Measurements from ENCODE around the gene DAGLB.
"Not testable (repeated sequence)": the region's sequence is repeated elsewhere in the genome, so short reads cannot be mapped to it uniquely, and the experiment has no call there.

Gene DAGLB

GRCh38 chr7:6385110-6385781, 62.5 kb downstream of the DAGLB start:
- Histone ChIP-seq H3K4me1 (ENCODE audit: control insufficient read depth in 1 of 2, insufficient read depth in 1 of 2, low read depth in 1 of 2, low read length in 1 of 2) (peaks cover 62 to 67% of the 10 kb centered on the region in 2 experiments), H3K9me3 (no peaks in the 10 kb centered on the region), H3K27me3 (no peaks in the 10 kb centered on the region), H3K4me3 (ENCODE audit: low read depth in 1 of 2, low read length in 1 of 2) (peak overlapping the region in 1 of 2 experiments; percentile 29), H3K36me3 (peaks cover 24% of the 10 kb centered on the region), H3K27ac (peak overlapping the region; percentile 84)
- TF ChIP-seq, protein P1, sequence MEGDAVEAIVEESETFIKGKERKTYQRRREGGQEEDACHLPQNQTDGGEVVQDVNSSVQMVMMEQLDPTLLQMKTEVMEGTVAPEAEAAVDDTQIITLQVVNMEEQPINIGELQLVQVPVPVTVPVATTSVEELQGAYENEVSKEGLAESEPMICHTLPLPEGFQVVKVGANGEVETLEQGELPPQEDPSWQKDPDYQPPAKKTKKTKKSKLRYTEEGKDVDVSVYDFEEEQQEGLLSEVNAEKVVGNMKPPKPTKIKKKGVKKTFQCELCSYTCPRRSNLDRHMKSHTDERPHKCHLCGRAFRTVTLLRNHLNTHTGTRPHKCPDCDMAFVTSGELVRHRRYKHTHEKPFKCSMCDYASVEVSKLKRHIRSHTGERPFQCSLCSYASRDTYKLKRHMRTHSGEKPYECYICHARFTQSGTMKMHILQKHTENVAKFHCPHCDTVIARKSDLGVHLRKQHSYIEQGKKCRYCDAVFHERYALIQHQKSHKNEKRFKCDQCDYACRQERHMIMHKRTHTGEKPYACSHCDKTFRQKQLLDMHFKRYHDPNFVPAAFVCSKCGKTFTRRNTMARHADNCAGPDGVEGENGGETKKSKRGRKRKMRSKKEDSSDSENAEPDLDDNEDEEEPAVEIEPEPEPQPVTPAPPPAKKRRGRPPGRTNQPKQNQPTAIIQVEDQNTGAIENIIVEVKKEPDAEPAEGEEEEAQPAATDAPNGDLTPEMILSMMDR (IDR thresholded peaks at IDR 0.05), result no peak

DNA sequence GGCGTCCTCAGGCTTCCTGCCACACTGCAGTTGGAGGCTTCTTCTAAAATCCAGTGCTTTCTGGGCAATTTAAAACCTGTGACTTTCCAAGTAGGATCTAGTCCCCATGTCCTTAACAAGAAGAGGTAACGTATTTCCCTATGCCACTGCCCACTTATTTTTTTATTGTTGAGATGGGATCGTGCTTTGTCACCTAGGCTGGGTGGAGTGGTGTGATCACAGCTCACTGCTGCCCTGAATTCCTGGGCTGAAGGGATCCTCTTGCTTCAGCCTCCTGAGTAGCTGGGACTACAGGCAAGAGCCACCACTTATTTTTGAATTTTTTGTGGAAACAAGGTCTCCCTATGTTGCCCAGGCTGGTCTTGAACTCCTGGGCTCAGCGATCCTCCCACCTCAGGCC, 63.4 kb downstream of the DAGLB start:
- TF ChIP-seq, protein P1 (IDR thresholded peaks at IDR 0.05), result no peak

DNA sequence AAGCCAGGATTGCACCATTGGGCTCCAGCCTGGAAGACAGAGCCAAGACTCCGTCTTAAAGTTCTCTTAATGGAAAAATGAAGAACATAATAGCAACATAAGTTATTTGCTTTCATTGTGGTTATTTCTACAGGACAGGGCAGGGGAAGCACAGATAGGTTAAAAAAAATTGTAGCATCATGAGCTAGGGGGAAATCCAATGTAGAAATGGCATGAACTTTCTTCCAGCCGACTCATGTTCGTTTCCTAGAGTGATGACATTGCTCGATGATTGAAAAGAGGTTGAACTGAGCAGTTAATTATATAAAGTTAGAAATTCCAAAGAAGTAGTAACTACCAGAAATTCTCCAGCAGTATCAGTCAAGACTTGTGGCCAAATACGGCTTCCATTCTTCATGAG, 64.9 kb downstream of the DAGLB start:
- Histone ChIP-seq H3K4me3 (ENCODE audit: low read depth in 1 of 2, low read length in 1 of 2) (peak overlapping the region; percentile 16 to 29), H3K27me3 (no peaks in the 10 kb centered on the region), H3K27ac (peak overlapping the region; percentile 84), H3K36me3 (peaks cover 10% of the 10 kb centered on the region), H3K9me3 (no peaks in the 10 kb centered on the region), H3K4me1 (ENCODE audit: control insufficient read depth in 1 of 2, insufficient read depth in 1 of 2, low read depth in 1 of 2, low read length in 1 of 2) (peaks cover 84 to 91% of the 10 kb centered on the region in 2 experiments)
- TF ChIP-seq, protein P1 (IDR thresholded peaks at IDR 0.05), result no peak

More for the DNA sequence above, 63.4 kb downstream of the DAGLB start:
- H3K36me3 ChIP-seq, result peaks cover 22% of the 10 kb centered on the region
- no peaks in the 10 kb centered on the region for H3K27me3 ChIP-seq
- peak overlapping the region; percentile 21 to 29 for H3K4me3 ChIP-seq (ENCODE audit: low read depth in 1 of 2, low read length in 1 of 2)
- no peaks in the 10 kb centered on the region for H3K9me3 ChIP-seq
- peaks cover 69 to 76% of the 10 kb centered on the region in 2 experiments for H3K4me1 ChIP-seq (ENCODE audit: control insufficient read depth in 1 of 2, insufficient read depth in 1 of 2, low read depth in 1 of 2, low read length in 1 of 2)
- H3K27ac ChIP-seq, result peak overlapping the region; percentile 84

GRCh38 chr7:6381846-6382245, 65.9 kb downstream of the DAGLB start:
- H3K27ac ChIP-seq, result peak overlapping the region; percentile 84
- H3K27me3 ChIP-seq; H3K36me3 ChIP-seq; H3K9me3 ChIP-seq; H3K4me3 ChIP-seq (ENCODE audit: low read depth in 1 of 2, low read length in 1 of 2): not testable (repeated sequence)
- H3K4me1 ChIP-seq (ENCODE audit: control insufficient read depth in 1 of 2, insufficient read depth in 1 of 2, low read depth in 1 of 2, low read length in 1 of 2), result peaks cover 94 to 97% of the 10 kb centered on the region in 2 experiments

GRCh38 chr7:6380310-6381095, 67.3 kb downstream of the DAGLB start:
- Histone ChIP-seq H3K4me1 (ENCODE audit: control insufficient read depth in 1 of 2, insufficient read depth in 1 of 2, low read depth in 1 of 2, low read length in 1 of 2) (peaks cover 93 to 100% of the 10 kb centered on the region in 2 experiments), H3K4me3 (ENCODE audit: low read depth in 1 of 2, low read length in 1 of 2) (no peak overlapping the region), H3K27me3 (no peaks in the 10 kb centered on the region), H3K36me3 (peaks cover 8% of the 10 kb centered on the region), H3K27ac (peak overlapping the region; percentile 30), H3K9me3 (no peaks in the 10 kb centered on the region)
- TF ChIP-seq, protein P1 (IDR thresholded peaks at IDR 0.05), result no peak

- TF ChIP-seq, protein P1 (IDR thresholded peaks at IDR 0.05), result no peak
- Histone ChIP-seq H3K36me3 (peaks cover 8% of the 10 kb centered on the region), H3K4me3 (ENCODE audit: low read depth in 1 of 2, low read length in 1 of 2) (no peak overlapping the region), H3K27ac (peak overlapping the region; percentile 33), H3K27me3 (no peaks in the 10 kb centered on the region), H3K9me3 (no peaks in the 10 kb centered on the region), H3K4me1 (ENCODE audit: control insufficient read depth in 1 of 2, insufficient read depth in 1 of 2, low read depth in 1 of 2, low read length in 1 of 2) (peaks cover 87 to 96% of the 10 kb centered on the region in 2 experiments)
Observed at GRCh38 chr7:6379886-6380285, 67.9 kb downstream of the DAGLB start.

- not testable (repeated sequence) for H3K36me3 ChIP-seq, H3K27me3 ChIP-seq, H3K9me3 ChIP-seq
- peaks cover 74 to 83% of the 10 kb centered on the region in 2 experiments for H3K4me1 ChIP-seq (ENCODE audit: control insufficient read depth in 1 of 2, insufficient read depth in 1 of 2, low read depth in 1 of 2, low read length in 1 of 2)
- peak overlapping the region in 1 of 2 experiments; percentile 37 for H3K4me3 ChIP-seq (ENCODE audit: low read depth in 1 of 2, low read length in 1 of 2)
- peak overlapping the region; percentile 77 for H3K27ac ChIP-seq
Observed at GRCh38 chr7:6378556-6378955, 69.2 kb downstream of the DAGLB start.
